HCT116 (cell line): Measurements from ENCODE around the gene SEMA7A.

Experiments used
- ELF1 ChIP-seq: IDR thresholded peaks from 2 replicates; pipeline ENCODE4 v1.6.1; 2012; ENCODE audit warnings: low read depth, borderline replicate concordance
- EZH2 ChIP-seq: fragments of 200-600 bp; sonication (generic); IDR thresholded peaks from 2 replicates; pipeline ENCODE4 v1.6.1; 2017; ENCODE audit warnings: antibody characterized with exemption, mixed run types
- POLR2A ChIP-seq: IDR thresholded peaks from 2 replicates; pipeline ENCODE4 v1.7.0; 2011; ENCODE audit warnings: borderline replicate concordance; ENCODE audit not compliant: insufficient read depth, insufficient read length; ENCODE audit errors: extremely low read depth
- RAD21 ChIP-seq: IDR thresholded peaks from 2 replicates; pipeline ENCODE4 v1.6.1; 2012; ENCODE audit warnings: low read depth, mild to moderate bottlenecking
- REST ChIP-seq: IDR thresholded peaks from 2 replicates; pipeline ENCODE4 v1.6.1; 2012; ENCODE audit warnings: low read depth
- ZFX ChIP-seq: fragments of 450-650 bp; IDR thresholded peaks from 2 replicates; pipeline ENCODE4 v1.6.1; 2017
- ZNF274 ChIP-seq: fragments of 200-500 bp; sonication (Bioruptor generic); IDR thresholded peaks from 2 replicates; pipeline ENCODE4 v1.6.1; 2014; ENCODE audit warnings: mild to moderate bottlenecking, low read depth, low read length, inconsistent platforms
- TF ChIP-seq, protein P1 (sequence below), 3 experiments: fragments of 200-600 bp in 1 of 3; sonication (generic) in 1 of 3; IDR thresholded peaks in 2 of 3; conservative IDR thresholded peaks in 1 of 3; 2 replicates each; pipeline ENCODE4 v1.5.1; 2012 to 2017; ENCODE audit warnings: low read depth in 2 of 3, low read length in 2 of 3, antibody characterized with exemption in 1 of 3, borderline replicate concordance in 1 of 3, control low read depth in 1 of 3, mild to moderate bottlenecking in 1 of 3, mixed read lengths in 1 of 3, mixed run types in 1 of 3, moderate library complexity in 1 of 3; ENCODE audit not compliant: insufficient read depth in 1 of 3

- TF ChIP-seq REST (no peak), EZH2 (no peak), ELF1 (no peak), ZNF274 (no peak), POLR2A (no peak), ZFX (no peak), RAD21 (no peak)
- TF ChIP-seq, protein P1, sequence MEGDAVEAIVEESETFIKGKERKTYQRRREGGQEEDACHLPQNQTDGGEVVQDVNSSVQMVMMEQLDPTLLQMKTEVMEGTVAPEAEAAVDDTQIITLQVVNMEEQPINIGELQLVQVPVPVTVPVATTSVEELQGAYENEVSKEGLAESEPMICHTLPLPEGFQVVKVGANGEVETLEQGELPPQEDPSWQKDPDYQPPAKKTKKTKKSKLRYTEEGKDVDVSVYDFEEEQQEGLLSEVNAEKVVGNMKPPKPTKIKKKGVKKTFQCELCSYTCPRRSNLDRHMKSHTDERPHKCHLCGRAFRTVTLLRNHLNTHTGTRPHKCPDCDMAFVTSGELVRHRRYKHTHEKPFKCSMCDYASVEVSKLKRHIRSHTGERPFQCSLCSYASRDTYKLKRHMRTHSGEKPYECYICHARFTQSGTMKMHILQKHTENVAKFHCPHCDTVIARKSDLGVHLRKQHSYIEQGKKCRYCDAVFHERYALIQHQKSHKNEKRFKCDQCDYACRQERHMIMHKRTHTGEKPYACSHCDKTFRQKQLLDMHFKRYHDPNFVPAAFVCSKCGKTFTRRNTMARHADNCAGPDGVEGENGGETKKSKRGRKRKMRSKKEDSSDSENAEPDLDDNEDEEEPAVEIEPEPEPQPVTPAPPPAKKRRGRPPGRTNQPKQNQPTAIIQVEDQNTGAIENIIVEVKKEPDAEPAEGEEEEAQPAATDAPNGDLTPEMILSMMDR (IDR thresholded peaks at IDR 0.05 in 2 of 3, conservative IDR thresholded peaks at IDR 0.05 in 1 of 3; ENCODE audit: borderline replicate concordance in 1 of 3, insufficient read depth in 1 of 3, low read depth in 2 of 3, low read length in 2 of 3), result no peak
Observed at GRCh38 chr15:74384566-74384880, 49.2 kb downstream of the SEMA7A start.
